Endothelial cell of umbilical vein (primary cell): ENCODE measurements around the gene DHX34. TPM values are rescaled to one million over a fixed set of nuclear protein-coding genes. Genes with fewer than 3 reads are reported as not detected.

Experiments
- BruUV-seq: library from RNA; stranded (reverse); fragments of 400-500 nt; replicated peaks from 2 replicates; lab custom pipeline; 2021; lab: Mats Ljungman, UMichigan
- CTCF ChIA-PET: fragments of 300-600, 350-600 bp; sonication (Branson Sonifier 250); formaldehyde crosslinking; loops from one replicate; lab custom pipeline; 2021; ENCODE audit warnings: antibody characterized with exemption, inconsistent platforms; lab: Charles Lee
- POLR2A ChIA-PET: fragments of 300-600, 350-600 bp; sonication (Branson Sonifier 250); formaldehyde crosslinking; loops from one replicate; lab custom pipeline; 2021; ENCODE audit warnings: antibody characterized with exemption, inconsistent platforms; lab: Charles Lee
- DNase-seq: peaks from one replicate; pipeline ENCODE4 v3.0.0-alpha.2; 2011; ENCODE audit warnings: low read depth, low spot score
- FAIRE-seq: peaks from 2 replicates; lab custom pipeline; 2011; peaks lifted over from hg19 to GRCh38; lab: Jason Lieb, UNC
- H2AFZ ChIP-seq: 2 replicates; pipeline ENCODE4 v1.6.0; 2012; ENCODE audit warnings: low read depth, low read length, control low read depth, inconsistent platforms
- H3K27ac ChIP-seq: 2 replicates; pipeline ENCODE4 v1.5.1; 2011; ENCODE audit warnings: low read depth, mild to moderate bottlenecking, control low read depth, low read length, moderate library complexity; ENCODE audit not compliant: insufficient read depth
- H3K27me3 ChIP-seq, 2 experiments: 2 replicates each; pipeline versions ENCODE4 v1.6.0 to v1.6.1; 2011; ENCODE audit warnings: low read length in 2 of 2, mixed read lengths in 1 of 2; ENCODE audit not compliant: control insufficient read depth in 2 of 2, insufficient read depth in 2 of 2
- H3K36me3 ChIP-seq, 2 experiments: 2 replicates in 1 of 2; 3 replicates in 1 of 2; pipeline ENCODE4 v1.5.1; 2011; ENCODE audit warnings: low read length in 2 of 2, mild to moderate bottlenecking in 1 of 2, moderate library complexity in 1 of 2; ENCODE audit not compliant: control insufficient read depth in 2 of 2, insufficient read depth in 2 of 2; ENCODE audit errors: extremely low read depth in 1 of 2
- H3K4me1 ChIP-seq: 3 replicates; pipeline ENCODE4 v1.5.1; 2011; ENCODE audit warnings: mild to moderate bottlenecking, low read length; ENCODE audit not compliant: control insufficient read depth, insufficient read depth; ENCODE audit errors: extremely low read depth
- H3K4me2 ChIP-seq: 2 replicates; pipeline ENCODE4 v1.6.1; 2011; ENCODE audit warnings: low read length, control low read depth, mixed read lengths; ENCODE audit not compliant: insufficient read depth
- H3K4me3 ChIP-seq, 3 experiments: fragments of 200-600 bp in 1 of 3; sonication (generic), shearing (Covaris generic) in 1 of 3; replicated peaks in 1 of 3; 2 replicates each; pipeline ENCODE4 v1.5.1; 2011 to 2016; ENCODE audit warnings: control low read depth in 3 of 3, low read length in 3 of 3, mild to moderate bottlenecking in 2 of 3, inconsistent platforms in 1 of 3, low read depth in 1 of 3, moderate library complexity in 1 of 3; ENCODE audit not compliant: insufficient read depth in 1 of 3
- H3K79me2 ChIP-seq: 2 replicates; pipeline ENCODE4 v1.6.0; 2012; ENCODE audit warnings: low read length, inconsistent platforms; ENCODE audit not compliant: control insufficient read depth, insufficient read depth
- H3K9ac ChIP-seq: replicated peaks from 2 replicates; pipeline ENCODE3; 2011; ENCODE audit warnings: low read length, control low read depth; ENCODE audit not compliant: insufficient read depth; ENCODE audit errors: extremely low read depth
- H3K9me1 ChIP-seq: replicated peaks from 3 replicates; pipeline ENCODE4 v1.6.0; 2011; ENCODE audit warnings: mild to moderate bottlenecking, low read length; ENCODE audit not compliant: control insufficient read depth, insufficient read depth; ENCODE audit errors: extremely low read depth
- H3K9me3 ChIP-seq: replicated peaks from 2 replicates; pipeline ENCODE4 v1.5.1; 2012; ENCODE audit warnings: low read length, inconsistent platforms; ENCODE audit not compliant: control insufficient read depth, insufficient read depth
- H4K20me1 ChIP-seq: replicated peaks from 2 replicates; pipeline ENCODE3; 2011; ENCODE audit warnings: mild to moderate bottlenecking, low read length; ENCODE audit not compliant: control insufficient read depth, insufficient read depth; ENCODE audit errors: extremely low read depth
- EZH2 ChIP-seq: IDR thresholded peaks from 2 replicates; pipeline ENCODE4 v1.6.1; 2012; ENCODE audit warnings: borderline replicate concordance, low read depth, mild to moderate bottlenecking, moderate library complexity, low read length, inconsistent platforms; ENCODE audit not compliant: severe bottlenecking
- FOS ChIP-seq: IDR thresholded peaks from 2 replicates; pipeline ENCODE4 v1.6.1; 2011; ENCODE audit warnings: mild to moderate bottlenecking, low read length, moderate library complexity, borderline replicate concordance; ENCODE audit not compliant: insufficient read depth
- GATA2 ChIP-seq: IDR thresholded peaks from 2 replicates; pipeline ENCODE4 v1.7.0; 2011; ENCODE audit warnings: low read depth, mild to moderate bottlenecking, moderate library complexity, mixed read lengths, low read length; ENCODE audit not compliant: insufficient read length, insufficient read depth
- JUN ChIP-seq: IDR thresholded peaks from 2 replicates; pipeline ENCODE4 v1.6.1; 2011; ENCODE audit warnings: borderline replicate concordance, low read depth; ENCODE audit not compliant: insufficient read length, insufficient read depth
- MYC ChIP-seq: IDR thresholded peaks from one replicate; pipeline ENCODE4 v1.6.1; 2011; ENCODE audit warnings: mild to moderate bottlenecking, low read depth, low read length
- POLR2A ChIP-seq: IDR thresholded peaks from 2 replicates; pipeline ENCODE4 v1.6.1; 2012; ENCODE audit warnings: low read depth, mild to moderate bottlenecking, control low read depth, low read length
- POLR2AphosphoS5 ChIP-seq: IDR thresholded peaks from 2 replicates; pipeline ENCODE4 v1.6.1; 2012; ENCODE audit warnings: low read depth, mild to moderate bottlenecking, control low read depth, low read length, moderate library complexity; ENCODE audit not compliant: insufficient read depth
- dilution Hi-C: fragments of 300-500 bp; cut with MboI; formaldehyde crosslinking; loops from one replicate; pipeline ENCODE4 v1.15.0; 2019; ENCODE audit warnings: low sequenced_read_pairs; ENCODE audit not compliant: extremely low pct_ligation_motif_present
- intact Hi-C: fragments of 100-400 bp; cut with micrococcal nuclease; formaldehyde crosslinking; loops from one replicate; pipeline ENCODE4 v1.10.0; 2022
- polyA plus RNA-seq, 4 experiments: library from polyadenylated mRNA; depleted of rRNA in 3 of 4; stranded (reverse) in 3 of 4; unstranded in 1 of 4; fragments of >200 nt; gene quantifications; 2 replicates each; pipeline versions ENCODE4 v1.2.1 to v1.2.3, GENCODE V29; 2011 to 2012; ENCODE audit warnings: missing spikeins in 1 of 4
- total RNA-seq: library from RNA; stranded (reverse); gene quantifications from 2 replicates; pipeline ENCODE4 v1.2.3, GENCODE V29; 2021
- TF ChIP-seq, protein P1 (sequence below): IDR thresholded peaks from 2 replicates; pipeline ENCODE4 v1.6.1; 2011; ENCODE audit not compliant: insufficient read depth, insufficient read length
- TF ChIP-seq, protein P2 (sequence below), 2 donors: IDR thresholded peaks; 1 replicate in 1 of 2; 2 replicates in 1 of 2; pipeline ENCODE4 v1.5.1; 2011; ENCODE audit warnings: low read length in 2 of 2, mild to moderate bottlenecking in 2 of 2, moderate library complexity in 2 of 2, control low read depth in 1 of 2, inconsistent platforms in 1 of 2, low read depth in 1 of 2; ENCODE audit not compliant: insufficient read depth in 1 of 2; ENCODE audit errors: extremely low read depth in 1 of 2

Gene DHX34
- total and polyA plus RNA-seq, 2 donors (not counting 3 experiments of a cell fraction or from before 2014, with no cell fraction given), result 12.8 to 20.7 TPM

DNA sequence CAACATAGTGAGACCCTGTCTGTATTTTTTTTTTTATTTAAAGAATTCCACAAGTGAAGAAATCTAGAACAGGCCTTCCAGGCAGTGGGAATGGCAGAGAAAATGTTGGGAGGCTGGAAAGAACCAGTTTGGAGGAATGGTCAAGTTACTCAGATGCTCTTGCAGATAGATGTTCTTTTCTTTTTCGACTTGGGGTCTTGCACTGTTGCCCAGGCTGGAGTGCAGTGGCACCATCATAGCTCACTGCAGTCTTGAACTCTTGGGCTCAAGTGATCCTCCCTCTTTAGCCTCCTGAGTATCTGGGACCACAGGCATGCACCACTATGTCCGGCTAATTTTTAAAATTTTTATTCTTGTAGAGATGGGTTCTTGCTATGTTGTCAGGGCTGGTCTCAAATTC lies 38.8 kb upstream of the DHX34 start:
- Histone ChIP-seq H3K27ac (no peak overlapping the region), H3K79me2 (no peaks in the 10 kb centered on the region), H3K4me1 (no peaks in the 10 kb centered on the region), H3K4me2 (no peak overlapping the region), H3K4me3 (no peak overlapping the region), H3K27me3 (peaks cover 0 to 2% of the 10 kb centered on the region in 2 experiments), H4K20me1 (no peaks in the 10 kb centered on the region), H3K36me3 (no peaks in the 10 kb centered on the region), H3K9me1 (no peaks in the 10 kb centered on the region), H2AFZ (no peak overlapping the region), H3K9ac (no peak overlapping the region), H3K9me3 (no peaks in the 10 kb centered on the region)
- POLR2A ChIA-PET, result no interaction called here
- intact Hi-C loops (no loop called here), dilution Hi-C loops (no loop called here)
- DNase-seq (no peak), FAIRE-seq (no peak)
- CTCF ChIA-PET, result interaction anchor here (1.6 kb wide), 1 partner anchor 25 kb away, joined by 4 read pairs; no protein-coding TSS in a partner anchor
- no TSS peak for BruUV-seq
- TF ChIP-seq, protein P1, sequence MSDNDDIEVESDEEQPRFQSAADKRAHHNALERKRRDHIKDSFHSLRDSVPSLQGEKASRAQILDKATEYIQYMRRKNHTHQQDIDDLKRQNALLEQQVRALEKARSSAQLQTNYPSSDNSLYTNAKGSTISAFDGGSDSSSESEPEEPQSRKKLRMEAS, result no peak
- TF ChIP-seq POLR2A (no peak), FOS (no peak), JUN (no peak), POLR2AphosphoS5 (no peak), MYC (no peak), EZH2 (no peak), GATA2 (no peak)
- TF ChIP-seq, protein P2, sequence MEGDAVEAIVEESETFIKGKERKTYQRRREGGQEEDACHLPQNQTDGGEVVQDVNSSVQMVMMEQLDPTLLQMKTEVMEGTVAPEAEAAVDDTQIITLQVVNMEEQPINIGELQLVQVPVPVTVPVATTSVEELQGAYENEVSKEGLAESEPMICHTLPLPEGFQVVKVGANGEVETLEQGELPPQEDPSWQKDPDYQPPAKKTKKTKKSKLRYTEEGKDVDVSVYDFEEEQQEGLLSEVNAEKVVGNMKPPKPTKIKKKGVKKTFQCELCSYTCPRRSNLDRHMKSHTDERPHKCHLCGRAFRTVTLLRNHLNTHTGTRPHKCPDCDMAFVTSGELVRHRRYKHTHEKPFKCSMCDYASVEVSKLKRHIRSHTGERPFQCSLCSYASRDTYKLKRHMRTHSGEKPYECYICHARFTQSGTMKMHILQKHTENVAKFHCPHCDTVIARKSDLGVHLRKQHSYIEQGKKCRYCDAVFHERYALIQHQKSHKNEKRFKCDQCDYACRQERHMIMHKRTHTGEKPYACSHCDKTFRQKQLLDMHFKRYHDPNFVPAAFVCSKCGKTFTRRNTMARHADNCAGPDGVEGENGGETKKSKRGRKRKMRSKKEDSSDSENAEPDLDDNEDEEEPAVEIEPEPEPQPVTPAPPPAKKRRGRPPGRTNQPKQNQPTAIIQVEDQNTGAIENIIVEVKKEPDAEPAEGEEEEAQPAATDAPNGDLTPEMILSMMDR (IDR thresholded peaks at IDR 0.05; ENCODE audit: extremely low read depth in 1 of 2, insufficient read depth in 1 of 2, low read depth in 1 of 2, low read length in 2 of 2), result no peak
